GM12865 (cell line): ENCODE results near the gene LRRK2.
A peak's percentile ranks its signal among the peaks of the same experiment; 100 is the strongest.

ENCODE experiments used
- DNase-seq: peaks from one replicate; pipeline ENCODE4 v3.0.0; 2010; ENCODE audit warnings: low read depth
- H3K4me3 ChIP-seq: 2 replicates; pipeline ENCODE4 v1.5.1; 2011; ENCODE audit warnings: mild to moderate bottlenecking, low read depth, low read length, control low read depth
- CTCF ChIP-seq: IDR thresholded peaks from 2 replicates; pipeline ENCODE4 v1.5.1; 2011; ENCODE audit warnings: low read length, control low read depth, low read depth, inconsistent platforms; ENCODE audit not compliant: insufficient read depth; ENCODE audit errors: missing control alignments

The LRRK2 gene

GRCh38 chr12:40223646-40224045 lies 1.2 kb upstream of the LRRK2 start:
- TF ChIP-seq CTCF, result no peak
- DNase-seq, result no peak
- H3K4me3 ChIP-seq, result no peak overlapping the region

GRCh38 chr12:40225337-40225983 lies 663 bp downstream of the LRRK2 start:
- peak overlapping the region; percentile 38 for H3K4me3 ChIP-seq
- TF ChIP-seq CTCF, result no peak
- DNase-seq, result no peak

- peak overlapping the region; percentile 38; the same call in 1 of the 2 replicates for H3K4me3 ChIP-seq
- peak; percentile 74 for DNase-seq
- no peak for TF ChIP-seq CTCF
Measured at GRCh38 chr12:40225984-40226602, 1.3 kb downstream of the LRRK2 start.

GRCh38 chr12:40226705-40227104 lies 1.9 kb downstream of the LRRK2 start:
- no peak for TF ChIP-seq CTCF
- DNase-seq, result no peak
- no peak overlapping the region for H3K4me3 ChIP-seq

GRCh38 chr12:40227447-40227846 lies 2.6 kb downstream of the LRRK2 start:
- no peak overlapping the region for H3K4me3 ChIP-seq
- no peak for TF ChIP-seq CTCF
- no peak for DNase-seq

GRCh38 chr12:40228727-40229126 lies 3.9 kb downstream of the LRRK2 start:
- H3K4me3 ChIP-seq, result no peak overlapping the region
- no peak for TF ChIP-seq CTCF
- no peak for DNase-seq
